ENCODE results near the gene ANKRD44. TPM values are rescaled to one million over a fixed set of nuclear protein-coding genes. Genes with fewer than 3 reads are reported as not detected.

The ANKRD44 gene
- total RNA-seq, 1 experiment from 2014 or later, result 7.8 TPM

- TF ChIP-seq POLR2AphosphoS5 (IDR thresholded peaks at IDR 0.05; ENCODE audit: low read depth, low read length), result no peak
- TF ChIP-seq CTCF (IDR thresholded peaks at IDR 0.05), result peak; percentile 90
- ChIA-PET CTCF (interaction anchor here (2.0 kb wide), 1 partner anchor 16 kb away, joined by 6 read pairs; no protein-coding TSS in a partner anchor), POLR2A (no interaction called here)
- no TSS peak for BruUV-seq (replicated peaks)
- intact Hi-C loops (cut with micrococcal nuclease; ENCODE audit: unreplicated experiment), result loop anchor here (5.0 kb wide), 2 partner anchors 155 to 365 kb away; no protein-coding TSS in a partner anchor
- peak; percentile 90 for ATAC-seq
- no peaks in the 10 kb centered on the region for H3K9me3 ChIP-seq (ENCODE audit: control insufficient read depth, insufficient read depth, low read depth, low read length)
- no peak overlapping the region for H3K4me3 ChIP-seq (ENCODE audit: low read depth in 2 of 2, low read length in 2 of 2)
- H3K27me3 ChIP-seq (ENCODE audit: control insufficient read depth, insufficient read depth, low read length), result no peaks in the 10 kb centered on the region
- no peaks in the 10 kb centered on the region; the same call in 1 of the 2 replicates for H3K4me1 ChIP-seq (ENCODE audit: control insufficient read depth, insufficient read depth, low read length)
- no peaks in the 10 kb centered on the region for H3K36me3 ChIP-seq (ENCODE audit: control insufficient read depth, insufficient read depth, low read length)
- DNase-seq (ENCODE audit: low read depth, low spot score), result no peak
- H3K27ac ChIP-seq (ENCODE audit: low read length), result no peak overlapping the region
- in situ Hi-C loops (cut with HindIII; ENCODE audit: low pct_unique_long_range_greater_than_20kb, low sequenced_read_pairs), result no loop called here
These were observed 298.6 kb downstream of the ANKRD44 start for GRCh38 chr2:197011801-197012641.

GRCh38 chr2:197011021-197011417 is 299.6 kb downstream of the ANKRD44 start:
- in situ Hi-C loops (cut with HindIII; ENCODE audit: low pct_unique_long_range_greater_than_20kb, low sequenced_read_pairs) (no loop called here), intact Hi-C loops (cut with micrococcal nuclease; ENCODE audit: unreplicated experiment) (loop anchor here (5.0 kb wide), 2 partner anchors 156 to 366 kb away; no protein-coding TSS in a partner anchor)
- CTCF ChIA-PET, result interaction anchor here (2.0 kb wide), 1 partner anchor 17 kb away, joined by 6 read pairs; no protein-coding TSS in a partner anchor
- no peak for ATAC-seq
- Histone ChIP-seq H3K4me3 (ENCODE audit: low read depth in 2 of 2, low read length in 2 of 2) (no peak overlapping the region), H3K27me3 (ENCODE audit: control insufficient read depth, insufficient read depth, low read length) (no peaks in the 10 kb centered on the region), H3K4me1 (ENCODE audit: control insufficient read depth, insufficient read depth, low read length) (no peaks in the 10 kb centered on the region; the same call in 1 of the 2 replicates), H3K27ac (ENCODE audit: low read length) (no peak overlapping the region), H3K9me3 (ENCODE audit: control insufficient read depth, insufficient read depth, low read depth, low read length) (no peaks in the 10 kb centered on the region), H3K36me3 (ENCODE audit: control insufficient read depth, insufficient read depth, low read length) (no peaks in the 10 kb centered on the region)
- DNase-seq (ENCODE audit: low read depth, low spot score), result no peak
- TF ChIP-seq TCF7L2 (IDR thresholded peaks at IDR 0.05; ENCODE audit: low read depth, low read length) (no peak), CTCF (IDR thresholded peaks at IDR 0.05) (no peak)
- POLR2A ChIA-PET, result no interaction called here
- no TSS peak for BruUV-seq (replicated peaks)

DNA sequence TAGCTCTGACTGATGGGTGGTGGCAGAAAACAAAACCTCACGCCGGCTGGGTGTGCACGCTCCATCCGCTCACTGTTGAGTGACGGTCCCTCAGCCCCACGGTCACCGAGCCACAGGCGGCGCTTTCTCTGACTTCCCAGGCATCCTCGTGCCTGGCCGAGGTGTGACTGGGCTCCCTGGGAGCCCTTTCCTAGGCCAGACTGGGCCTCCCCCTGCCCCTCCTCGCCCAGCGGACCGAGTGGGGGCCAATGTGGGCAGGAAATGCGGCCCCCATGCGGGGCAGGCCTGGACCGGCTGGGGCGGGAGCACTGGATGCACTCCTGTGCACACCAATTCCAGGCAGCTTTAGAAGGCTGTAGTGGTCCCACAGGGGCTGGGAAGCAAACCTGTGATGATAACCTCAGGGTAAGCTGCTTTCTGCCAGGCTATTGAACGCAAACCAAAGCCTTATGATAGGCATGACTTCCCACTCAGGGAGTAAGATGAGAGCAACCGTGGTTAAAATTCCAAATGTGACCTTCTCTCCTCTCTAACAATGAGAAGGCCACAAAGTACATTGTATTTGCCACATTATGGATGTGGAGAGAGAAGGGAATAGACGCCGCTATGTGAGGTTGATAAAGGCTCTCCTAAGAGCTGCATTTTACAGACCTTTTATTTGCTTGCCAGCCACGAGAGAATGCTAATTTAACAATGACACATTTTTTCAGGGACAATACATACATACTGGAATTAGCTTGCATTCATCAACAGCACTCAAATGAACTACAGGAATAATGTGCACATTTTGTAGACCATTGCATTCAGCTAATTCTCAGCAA is 300.2 kb downstream of the ANKRD44 start:
- no peaks in the 10 kb centered on the region; the same call in 1 of the 2 replicates for H3K4me1 ChIP-seq (ENCODE audit: control insufficient read depth, insufficient read depth, low read length)
- ATAC-seq (no peak), DNase-seq (ENCODE audit: low read depth, low spot score) (no peak)
- in situ Hi-C loops (cut with HindIII; ENCODE audit: low pct_unique_long_range_greater_than_20kb, low sequenced_read_pairs), result no loop called here
- H3K27me3 ChIP-seq (ENCODE audit: control insufficient read depth, insufficient read depth, low read length), result no peaks in the 10 kb centered on the region
- no TSS peak for BruUV-seq (replicated peaks)
- H3K4me3 ChIP-seq (ENCODE audit: low read depth in 2 of 2, low read length in 2 of 2), result no peak overlapping the region
- no peak for TF ChIP-seq TCF7L2 (IDR thresholded peaks at IDR 0.05; ENCODE audit: low read depth, low read length)
- TF ChIP-seq SIN3A (IDR thresholded peaks at IDR 0.05; ENCODE audit: borderline replicate concordance, insufficient read depth, low read depth, low read length), result no peak
- TF ChIP-seq, protein P1, sequence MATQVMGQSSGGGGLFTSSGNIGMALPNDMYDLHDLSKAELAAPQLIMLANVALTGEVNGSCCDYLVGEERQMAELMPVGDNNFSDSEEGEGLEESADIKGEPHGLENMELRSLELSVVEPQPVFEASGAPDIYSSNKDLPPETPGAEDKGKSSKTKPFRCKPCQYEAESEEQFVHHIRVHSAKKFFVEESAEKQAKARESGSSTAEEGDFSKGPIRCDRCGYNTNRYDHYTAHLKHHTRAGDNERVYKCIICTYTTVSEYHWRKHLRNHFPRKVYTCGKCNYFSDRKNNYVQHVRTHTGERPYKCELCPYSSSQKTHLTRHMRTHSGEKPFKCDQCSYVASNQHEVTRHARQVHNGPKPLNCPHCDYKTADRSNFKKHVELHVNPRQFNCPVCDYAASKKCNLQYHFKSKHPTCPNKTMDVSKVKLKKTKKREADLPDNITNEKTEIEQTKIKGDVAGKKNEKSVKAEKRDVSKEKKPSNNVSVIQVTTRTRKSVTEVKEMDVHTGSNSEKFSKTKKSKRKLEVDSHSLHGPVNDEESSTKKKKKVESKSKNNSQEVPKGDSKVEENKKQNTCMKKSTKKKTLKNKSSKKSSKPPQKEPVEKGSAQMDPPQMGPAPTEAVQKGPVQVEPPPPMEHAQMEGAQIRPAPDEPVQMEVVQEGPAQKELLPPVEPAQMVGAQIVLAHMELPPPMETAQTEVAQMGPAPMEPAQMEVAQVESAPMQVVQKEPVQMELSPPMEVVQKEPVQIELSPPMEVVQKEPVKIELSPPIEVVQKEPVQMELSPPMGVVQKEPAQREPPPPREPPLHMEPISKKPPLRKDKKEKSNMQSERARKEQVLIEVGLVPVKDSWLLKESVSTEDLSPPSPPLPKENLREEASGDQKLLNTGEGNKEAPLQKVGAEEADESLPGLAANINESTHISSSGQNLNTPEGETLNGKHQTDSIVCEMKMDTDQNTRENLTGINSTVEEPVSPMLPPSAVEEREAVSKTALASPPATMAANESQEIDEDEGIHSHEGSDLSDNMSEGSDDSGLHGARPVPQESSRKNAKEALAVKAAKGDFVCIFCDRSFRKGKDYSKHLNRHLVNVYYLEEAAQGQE (IDR thresholded peaks at IDR 0.05; ENCODE audit: insufficient read depth in 1 of 2, low read depth in 2 of 2, low read length in 1 of 2), result no peak
- no peak for TF ChIP-seq CTCF (IDR thresholded peaks at IDR 0.05)
- TF ChIP-seq POLR2AphosphoS5 (IDR thresholded peaks at IDR 0.05; ENCODE audit: low read depth, low read length), result no peak
- CTCF ChIA-PET, result interaction anchor here (2.0 kb wide), 1 partner anchor 18 kb away, joined by 6 read pairs; no protein-coding TSS in a partner anchor
- H3K36me3 ChIP-seq (ENCODE audit: control insufficient read depth, insufficient read depth, low read length), result no peaks in the 10 kb centered on the region
- no peaks in the 10 kb centered on the region for H3K9me3 ChIP-seq (ENCODE audit: control insufficient read depth, insufficient read depth, low read depth, low read length)
- intact Hi-C loops (cut with micrococcal nuclease; ENCODE audit: unreplicated experiment), result loop anchor here (5.0 kb wide), 2 partner anchors 157 to 367 kb away; no protein-coding TSS in a partner anchor
- POLR2A ChIA-PET, result interaction anchor here (0.6 kb wide), 1 partner anchor 164 kb away, joined by 7 read pairs; no protein-coding TSS in a partner anchor
- H3K27ac ChIP-seq (ENCODE audit: low read length), result no peak overlapping the region
